Endothelial cell of umbilical vein (primary cell): ENCODE results near the gene GGT6. TPM values are rescaled to one million over a fixed set of nuclear protein-coding genes. Genes with fewer than 3 reads are reported as not detected.

Experiments used
- BruUV-seq: library from RNA; stranded (reverse); fragments of 400-500 nt; replicated peaks from 2 replicates; lab custom pipeline; 2021; lab: Mats Ljungman, UMichigan
- CTCF ChIA-PET: fragments of 300-600, 350-600 bp; sonication (Branson Sonifier 250); formaldehyde crosslinking; loops from one replicate; lab custom pipeline; 2021; ENCODE audit warnings: antibody characterized with exemption, inconsistent platforms; lab: Charles Lee
- POLR2A ChIA-PET: fragments of 300-600, 350-600 bp; sonication (Branson Sonifier 250); formaldehyde crosslinking; loops from one replicate; lab custom pipeline; 2021; ENCODE audit warnings: antibody characterized with exemption, inconsistent platforms; lab: Charles Lee
- DNase-seq: peaks from one replicate; pipeline ENCODE4 v3.0.0-alpha.2; 2011; ENCODE audit warnings: low read depth, low spot score
- FAIRE-seq: peaks from 2 replicates; lab custom pipeline; 2011; peaks lifted over from hg19 to GRCh38; lab: Jason Lieb, UNC
- H2AFZ ChIP-seq: 2 replicates; pipeline ENCODE4 v1.6.0; 2012; ENCODE audit warnings: low read depth, low read length, control low read depth, inconsistent platforms
- H3K27ac ChIP-seq: 2 replicates; pipeline ENCODE4 v1.5.1; 2011; ENCODE audit warnings: low read depth, mild to moderate bottlenecking, control low read depth, low read length, moderate library complexity; ENCODE audit not compliant: insufficient read depth
- H3K27me3 ChIP-seq, 2 experiments: 2 replicates each; pipeline versions ENCODE4 v1.6.0 to v1.6.1; 2011; ENCODE audit warnings: low read length in 2 of 2, mixed read lengths in 1 of 2; ENCODE audit not compliant: control insufficient read depth in 2 of 2, insufficient read depth in 2 of 2
- H3K36me3 ChIP-seq, 2 experiments: 2 replicates in 1 of 2; 3 replicates in 1 of 2; pipeline ENCODE4 v1.5.1; 2011; ENCODE audit warnings: low read length in 2 of 2, mild to moderate bottlenecking in 1 of 2, moderate library complexity in 1 of 2; ENCODE audit not compliant: control insufficient read depth in 2 of 2, insufficient read depth in 2 of 2; ENCODE audit errors: extremely low read depth in 1 of 2
- H3K4me1 ChIP-seq: 3 replicates; pipeline ENCODE4 v1.5.1; 2011; ENCODE audit warnings: mild to moderate bottlenecking, low read length; ENCODE audit not compliant: control insufficient read depth, insufficient read depth; ENCODE audit errors: extremely low read depth
- H3K4me2 ChIP-seq: 2 replicates; pipeline ENCODE4 v1.6.1; 2011; ENCODE audit warnings: low read length, control low read depth, mixed read lengths; ENCODE audit not compliant: insufficient read depth
- H3K4me3 ChIP-seq, 3 experiments: fragments of 200-600 bp in 1 of 3; sonication (generic), shearing (Covaris generic) in 1 of 3; replicated peaks in 1 of 3; 2 replicates each; pipeline ENCODE4 v1.5.1; 2011 to 2016; ENCODE audit warnings: control low read depth in 3 of 3, low read length in 3 of 3, mild to moderate bottlenecking in 2 of 3, inconsistent platforms in 1 of 3, low read depth in 1 of 3, moderate library complexity in 1 of 3; ENCODE audit not compliant: insufficient read depth in 1 of 3
- H3K79me2 ChIP-seq: 2 replicates; pipeline ENCODE4 v1.6.0; 2012; ENCODE audit warnings: low read length, inconsistent platforms; ENCODE audit not compliant: control insufficient read depth, insufficient read depth
- H3K9ac ChIP-seq: replicated peaks from 2 replicates; pipeline ENCODE3; 2011; ENCODE audit warnings: low read length, control low read depth; ENCODE audit not compliant: insufficient read depth; ENCODE audit errors: extremely low read depth
- H3K9me1 ChIP-seq: replicated peaks from 3 replicates; pipeline ENCODE4 v1.6.0; 2011; ENCODE audit warnings: mild to moderate bottlenecking, low read length; ENCODE audit not compliant: control insufficient read depth, insufficient read depth; ENCODE audit errors: extremely low read depth
- H3K9me3 ChIP-seq: replicated peaks from 2 replicates; pipeline ENCODE4 v1.5.1; 2012; ENCODE audit warnings: low read length, inconsistent platforms; ENCODE audit not compliant: control insufficient read depth, insufficient read depth
- H4K20me1 ChIP-seq: replicated peaks from 2 replicates; pipeline ENCODE3; 2011; ENCODE audit warnings: mild to moderate bottlenecking, low read length; ENCODE audit not compliant: control insufficient read depth, insufficient read depth; ENCODE audit errors: extremely low read depth
- EZH2 ChIP-seq: IDR thresholded peaks from 2 replicates; pipeline ENCODE4 v1.6.1; 2012; ENCODE audit warnings: borderline replicate concordance, low read depth, mild to moderate bottlenecking, moderate library complexity, low read length, inconsistent platforms; ENCODE audit not compliant: severe bottlenecking
- FOS ChIP-seq: IDR thresholded peaks from 2 replicates; pipeline ENCODE4 v1.6.1; 2011; ENCODE audit warnings: mild to moderate bottlenecking, low read length, moderate library complexity, borderline replicate concordance; ENCODE audit not compliant: insufficient read depth
- GATA2 ChIP-seq: IDR thresholded peaks from 2 replicates; pipeline ENCODE4 v1.7.0; 2011; ENCODE audit warnings: low read depth, mild to moderate bottlenecking, moderate library complexity, mixed read lengths, low read length; ENCODE audit not compliant: insufficient read length, insufficient read depth
- JUN ChIP-seq: IDR thresholded peaks from 2 replicates; pipeline ENCODE4 v1.6.1; 2011; ENCODE audit warnings: borderline replicate concordance, low read depth; ENCODE audit not compliant: insufficient read length, insufficient read depth
- MYC ChIP-seq: IDR thresholded peaks from one replicate; pipeline ENCODE4 v1.6.1; 2011; ENCODE audit warnings: mild to moderate bottlenecking, low read depth, low read length
- POLR2A ChIP-seq: IDR thresholded peaks from 2 replicates; pipeline ENCODE4 v1.6.1; 2012; ENCODE audit warnings: low read depth, mild to moderate bottlenecking, control low read depth, low read length
- POLR2AphosphoS5 ChIP-seq: IDR thresholded peaks from 2 replicates; pipeline ENCODE4 v1.6.1; 2012; ENCODE audit warnings: low read depth, mild to moderate bottlenecking, control low read depth, low read length, moderate library complexity; ENCODE audit not compliant: insufficient read depth
- dilution Hi-C: fragments of 300-500 bp; cut with MboI; formaldehyde crosslinking; loops from one replicate; pipeline ENCODE4 v1.15.0; 2019; ENCODE audit warnings: low sequenced_read_pairs; ENCODE audit not compliant: extremely low pct_ligation_motif_present
- intact Hi-C: fragments of 100-400 bp; cut with micrococcal nuclease; formaldehyde crosslinking; loops from one replicate; pipeline ENCODE4 v1.10.0; 2022
- polyA plus RNA-seq, 4 experiments: library from polyadenylated mRNA; depleted of rRNA in 3 of 4; stranded (reverse) in 3 of 4; unstranded in 1 of 4; fragments of >200 nt; gene quantifications; 2 replicates each; pipeline versions ENCODE4 v1.2.1 to v1.2.3, GENCODE V29; 2011 to 2012; ENCODE audit warnings: missing spikeins in 1 of 4
- total RNA-seq: library from RNA; stranded (reverse); gene quantifications from 2 replicates; pipeline ENCODE4 v1.2.3, GENCODE V29; 2021
- TF ChIP-seq, protein P1 (sequence below), 2 donors: IDR thresholded peaks; 1 replicate in 1 of 2; 2 replicates in 1 of 2; pipeline ENCODE4 v1.5.1; 2011; ENCODE audit warnings: low read length in 2 of 2, mild to moderate bottlenecking in 2 of 2, moderate library complexity in 2 of 2, control low read depth in 1 of 2, inconsistent platforms in 1 of 2, low read depth in 1 of 2; ENCODE audit not compliant: insufficient read depth in 1 of 2; ENCODE audit errors: extremely low read depth in 1 of 2
- TF ChIP-seq, protein P2 (sequence below): IDR thresholded peaks from 2 replicates; pipeline ENCODE4 v1.6.1; 2011; ENCODE audit not compliant: insufficient read depth, insufficient read length

Gene GGT6
- total and polyA plus RNA-seq, 2 donors (not counting 3 experiments of a cell fraction or from before 2014, with no cell fraction given) = not detected

DNA sequence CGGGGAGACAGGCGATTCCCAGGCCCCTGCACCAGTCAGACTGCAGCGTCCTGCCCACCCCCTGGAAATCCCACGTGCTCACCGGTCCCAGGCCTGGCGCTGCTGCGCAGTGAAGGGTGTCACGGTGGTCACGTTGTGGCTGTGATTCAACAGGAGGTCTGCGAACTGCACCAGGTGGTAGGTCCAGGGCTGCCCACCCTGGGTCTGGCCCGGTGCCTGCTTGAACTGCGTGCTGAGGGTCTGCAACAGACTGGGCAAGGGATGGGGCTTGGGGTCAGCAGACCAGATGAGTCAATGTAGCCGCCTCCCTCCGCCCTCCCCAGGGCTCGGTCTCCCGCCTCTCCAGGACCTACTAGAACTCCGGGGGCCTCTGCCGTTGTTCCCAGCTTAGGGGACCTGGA is 12.3 kb downstream of the GGT6 start:
- Histone ChIP-seq H3K4me3 (no peak overlapping the region), H3K79me2 (peaks cover under 1% of the 10 kb centered on the region), H3K36me3 (peaks cover 5 to 34% of the 10 kb centered on the region in 2 experiments), H3K27ac (no peak overlapping the region), H4K20me1 (no peaks in the 10 kb centered on the region), H3K9me3 (no peaks in the 10 kb centered on the region), H3K9me1 (no peaks in the 10 kb centered on the region), H3K4me1 (no peaks in the 10 kb centered on the region), H2AFZ (no peak overlapping the region), H3K9ac (no peak overlapping the region), H3K4me2 (no peak overlapping the region), H3K27me3 (no peaks in the 10 kb centered on the region)
- TF ChIP-seq, protein P1, sequence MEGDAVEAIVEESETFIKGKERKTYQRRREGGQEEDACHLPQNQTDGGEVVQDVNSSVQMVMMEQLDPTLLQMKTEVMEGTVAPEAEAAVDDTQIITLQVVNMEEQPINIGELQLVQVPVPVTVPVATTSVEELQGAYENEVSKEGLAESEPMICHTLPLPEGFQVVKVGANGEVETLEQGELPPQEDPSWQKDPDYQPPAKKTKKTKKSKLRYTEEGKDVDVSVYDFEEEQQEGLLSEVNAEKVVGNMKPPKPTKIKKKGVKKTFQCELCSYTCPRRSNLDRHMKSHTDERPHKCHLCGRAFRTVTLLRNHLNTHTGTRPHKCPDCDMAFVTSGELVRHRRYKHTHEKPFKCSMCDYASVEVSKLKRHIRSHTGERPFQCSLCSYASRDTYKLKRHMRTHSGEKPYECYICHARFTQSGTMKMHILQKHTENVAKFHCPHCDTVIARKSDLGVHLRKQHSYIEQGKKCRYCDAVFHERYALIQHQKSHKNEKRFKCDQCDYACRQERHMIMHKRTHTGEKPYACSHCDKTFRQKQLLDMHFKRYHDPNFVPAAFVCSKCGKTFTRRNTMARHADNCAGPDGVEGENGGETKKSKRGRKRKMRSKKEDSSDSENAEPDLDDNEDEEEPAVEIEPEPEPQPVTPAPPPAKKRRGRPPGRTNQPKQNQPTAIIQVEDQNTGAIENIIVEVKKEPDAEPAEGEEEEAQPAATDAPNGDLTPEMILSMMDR (IDR thresholded peaks at IDR 0.05; ENCODE audit: extremely low read depth in 1 of 2, insufficient read depth in 1 of 2, low read depth in 1 of 2, low read length in 2 of 2) = no peak
- TF ChIP-seq, protein P2, sequence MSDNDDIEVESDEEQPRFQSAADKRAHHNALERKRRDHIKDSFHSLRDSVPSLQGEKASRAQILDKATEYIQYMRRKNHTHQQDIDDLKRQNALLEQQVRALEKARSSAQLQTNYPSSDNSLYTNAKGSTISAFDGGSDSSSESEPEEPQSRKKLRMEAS = no peak
- no peak for TF ChIP-seq MYC
- no peak for TF ChIP-seq POLR2A
- TF ChIP-seq GATA2 = no peak
- no peak for TF ChIP-seq EZH2
- no peak for TF ChIP-seq FOS
- no peak for TF ChIP-seq POLR2AphosphoS5
- no peak for TF ChIP-seq JUN
- dilution Hi-C loops = no loop called here
- intact Hi-C loops = no loop called here
- no peak for FAIRE-seq
- POLR2A ChIA-PET = no interaction called here
- CTCF ChIA-PET = no interaction called here
- no TSS peak for BruUV-seq
- DNase-seq = no peak
